Measurements from ENCODE around the gene FOXP1.

DNA sequence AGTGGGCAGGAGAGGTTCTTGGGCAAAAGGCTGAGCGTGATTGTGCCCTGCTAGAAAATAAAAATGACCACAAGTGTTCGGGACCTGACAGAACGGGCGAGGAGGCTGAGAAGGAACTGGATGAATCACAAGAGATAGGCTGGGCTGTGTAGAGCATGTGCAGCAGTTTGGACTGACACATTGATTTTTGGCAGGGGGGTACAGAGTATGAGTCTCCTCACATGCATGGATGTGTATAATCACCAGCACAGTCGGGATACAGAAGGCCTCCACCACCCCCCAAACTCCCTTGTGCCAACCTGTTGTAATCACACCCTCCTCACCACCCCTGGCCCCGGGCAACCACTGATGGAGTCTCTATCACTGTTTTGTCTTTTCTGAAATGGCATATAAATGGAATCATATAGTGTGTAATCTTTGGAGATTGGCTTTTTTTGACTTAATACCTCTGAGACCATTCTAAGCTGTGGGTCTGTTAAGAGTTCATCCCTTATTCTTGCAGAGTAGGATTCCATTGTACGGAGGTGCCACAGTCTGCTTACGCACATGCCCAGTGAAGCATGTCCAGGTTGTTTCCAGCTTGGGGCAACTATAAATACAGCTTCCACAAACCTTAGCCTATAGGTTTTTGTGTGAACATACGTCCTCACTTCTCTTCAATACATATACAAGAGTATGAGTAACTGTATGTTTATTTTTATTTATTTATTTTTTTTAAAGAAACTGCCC is 438.8 kb downstream of the FOXP1 start:
- TF ChIP-seq, protein P1, sequence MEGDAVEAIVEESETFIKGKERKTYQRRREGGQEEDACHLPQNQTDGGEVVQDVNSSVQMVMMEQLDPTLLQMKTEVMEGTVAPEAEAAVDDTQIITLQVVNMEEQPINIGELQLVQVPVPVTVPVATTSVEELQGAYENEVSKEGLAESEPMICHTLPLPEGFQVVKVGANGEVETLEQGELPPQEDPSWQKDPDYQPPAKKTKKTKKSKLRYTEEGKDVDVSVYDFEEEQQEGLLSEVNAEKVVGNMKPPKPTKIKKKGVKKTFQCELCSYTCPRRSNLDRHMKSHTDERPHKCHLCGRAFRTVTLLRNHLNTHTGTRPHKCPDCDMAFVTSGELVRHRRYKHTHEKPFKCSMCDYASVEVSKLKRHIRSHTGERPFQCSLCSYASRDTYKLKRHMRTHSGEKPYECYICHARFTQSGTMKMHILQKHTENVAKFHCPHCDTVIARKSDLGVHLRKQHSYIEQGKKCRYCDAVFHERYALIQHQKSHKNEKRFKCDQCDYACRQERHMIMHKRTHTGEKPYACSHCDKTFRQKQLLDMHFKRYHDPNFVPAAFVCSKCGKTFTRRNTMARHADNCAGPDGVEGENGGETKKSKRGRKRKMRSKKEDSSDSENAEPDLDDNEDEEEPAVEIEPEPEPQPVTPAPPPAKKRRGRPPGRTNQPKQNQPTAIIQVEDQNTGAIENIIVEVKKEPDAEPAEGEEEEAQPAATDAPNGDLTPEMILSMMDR (IDR thresholded peaks at IDR 0.05) = no peak
- TF ChIP-seq EP300 (IDR thresholded peaks at IDR 0.05) = no peak
